ENCODE data around the gene LRFN4. TPM values are rescaled to one million over a fixed set of nuclear protein-coding genes. Genes with fewer than 3 reads are reported as not detected.

LRFN4 gene
- total RNA-seq, 4 donors from 2014 or later = 6.7 to 13.5 (median 7.2) TPM

DNA sequence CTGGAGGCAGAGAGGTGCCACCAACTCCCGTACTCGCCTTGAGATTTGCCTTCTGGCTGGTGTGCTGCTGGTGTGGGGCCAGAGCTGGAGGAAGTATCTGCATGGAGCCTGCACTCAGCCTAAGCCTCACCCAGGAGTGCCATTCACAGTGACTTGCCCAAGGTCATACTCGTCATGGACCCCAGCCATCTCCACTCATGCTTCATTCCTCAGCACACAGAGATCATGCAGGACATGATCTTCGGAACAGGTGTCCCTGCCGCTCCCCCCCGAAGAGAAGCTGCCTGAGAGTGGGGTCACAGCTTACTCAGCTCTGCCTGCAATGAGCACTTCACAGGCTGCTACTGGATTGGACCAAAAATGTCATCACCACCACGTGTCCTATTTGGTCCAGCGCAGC, 52.3 kb downstream of the LRFN4 start:
- TF ChIP-seq, protein P1, sequence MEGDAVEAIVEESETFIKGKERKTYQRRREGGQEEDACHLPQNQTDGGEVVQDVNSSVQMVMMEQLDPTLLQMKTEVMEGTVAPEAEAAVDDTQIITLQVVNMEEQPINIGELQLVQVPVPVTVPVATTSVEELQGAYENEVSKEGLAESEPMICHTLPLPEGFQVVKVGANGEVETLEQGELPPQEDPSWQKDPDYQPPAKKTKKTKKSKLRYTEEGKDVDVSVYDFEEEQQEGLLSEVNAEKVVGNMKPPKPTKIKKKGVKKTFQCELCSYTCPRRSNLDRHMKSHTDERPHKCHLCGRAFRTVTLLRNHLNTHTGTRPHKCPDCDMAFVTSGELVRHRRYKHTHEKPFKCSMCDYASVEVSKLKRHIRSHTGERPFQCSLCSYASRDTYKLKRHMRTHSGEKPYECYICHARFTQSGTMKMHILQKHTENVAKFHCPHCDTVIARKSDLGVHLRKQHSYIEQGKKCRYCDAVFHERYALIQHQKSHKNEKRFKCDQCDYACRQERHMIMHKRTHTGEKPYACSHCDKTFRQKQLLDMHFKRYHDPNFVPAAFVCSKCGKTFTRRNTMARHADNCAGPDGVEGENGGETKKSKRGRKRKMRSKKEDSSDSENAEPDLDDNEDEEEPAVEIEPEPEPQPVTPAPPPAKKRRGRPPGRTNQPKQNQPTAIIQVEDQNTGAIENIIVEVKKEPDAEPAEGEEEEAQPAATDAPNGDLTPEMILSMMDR (IDR thresholded peaks at IDR 0.05) = no peak
- no peak for TF ChIP-seq POLR2A (IDR thresholded peaks at IDR 0.05)
- no peaks in the 10 kb centered on the region for H3K36me3 ChIP-seq
- no peak overlapping the region for H3K27ac ChIP-seq
- no peak overlapping the region for H3K4me3 ChIP-seq
- intact Hi-C loops (cut with DNase I) = no loop called here
- H3K4me1 ChIP-seq = peaks cover 19 to 49% (median 20%) of the 10 kb centered on the region in 3 donors
- no peaks in the 10 kb centered on the region for H3K27me3 ChIP-seq
- no peak for DNase-seq
- H3K9me3 ChIP-seq = no peaks in the 10 kb centered on the region
- 95% methylated on average over 7 of the region's 8 CpGs; no CpG with 5 or more reads in 1 of the 2 donors for WGBS, 2 donors

DNA sequence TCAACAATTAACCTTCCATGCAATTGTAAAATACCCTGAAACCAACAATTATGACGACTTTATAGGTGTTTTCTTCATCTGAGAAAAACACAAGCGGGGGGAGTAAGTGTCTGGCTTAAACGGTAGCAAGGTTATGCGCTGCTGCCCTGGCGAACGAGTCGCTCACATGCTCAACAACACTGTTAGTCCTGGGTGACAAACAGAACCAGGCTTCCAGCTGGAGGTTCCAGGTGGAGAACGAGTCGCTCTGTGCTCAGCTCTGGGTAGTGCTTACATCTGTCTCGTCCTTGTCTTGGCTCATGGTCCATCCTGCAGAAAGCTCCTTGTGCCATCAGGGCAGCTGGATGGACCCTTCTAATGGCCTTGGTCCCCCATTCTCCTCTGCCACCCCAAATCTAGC, 53.2 kb downstream of the LRFN4 start:
- TF ChIP-seq, protein P1 (IDR thresholded peaks at IDR 0.05) = no peak
- TF ChIP-seq POLR2A (IDR thresholded peaks at IDR 0.05) = no peak
- Histone ChIP-seq H3K9me3 (no peaks in the 10 kb centered on the region), H3K27me3 (no peaks in the 10 kb centered on the region), H3K4me3 (no peak overlapping the region), H3K36me3 (no peaks in the 10 kb centered on the region), H3K4me1 (peaks cover 18 to 41% (median 20%) of the 10 kb centered on the region in 3 donors), H3K27ac (no peak overlapping the region)
- whole genome bisulfite sequencing, 2 donors = 82 to 97% methylated on average over 9 to 10 of the region's 10 CpGs
- DNase-seq = no peak
- intact Hi-C loops (cut with DNase I) = no loop called here

Other genes starting within 250 kb of the LRFN4 start
- gene RBM14, start 240.4 kb upstream of the LRFN4 start, total RNA-seq = 10 to 100 TPM; 37.0 to 61.5 (median 38.0) TPM
- 10 to 100 TPM; 68.6 to 89.6 (median 80.3) TPM for gene RBM4, start 218.4 kb upstream of the LRFN4 start, total RNA-seq
- gene RBM4B, start 179.2 kb upstream of the LRFN4 start, total RNA-seq = 10 to 100 TPM in 2 of 4 donors, 1 to 10 TPM in 2; 8.4 to 16.4 (median 9.2) TPM
- gene SPTBN2, start 127.8 kb upstream of the LRFN4 start, total RNA-seq = 100 to 1,000 TPM; 101 to 368 (median 128) TPM
- 10 to 100 TPM in 3 of 4 donors, 1 to 10 TPM in 1; 8.9 to 29.7 (median 21.8) TPM for gene RCE1, start 13.6 kb upstream of the LRFN4 start, total RNA-seq
- 10 to 100 TPM; 13.5 to 43.0 (median 27.5) TPM for gene PC, start 101.3 kb downstream of the LRFN4 start, total RNA-seq
- not detected for gene C11orf86, start 118.2 kb downstream of the LRFN4 start, total RNA-seq
- gene SYT12, start 166.1 kb downstream of the LRFN4 start, total RNA-seq = 1 to 10 TPM in 2 of 4 donors, under 1 TPM in 2; 0.76 to 1.7 (median 0.99) TPM
- gene RHOD, start 199.8 kb downstream of the LRFN4 start, total RNA-seq = 100 to 1,000 TPM; 122 to 219 (median 169) TPM